CD14-positive monocyte (primary cell): ENCODE measurements around the gene ACOT11. TPM values are rescaled to one million over a fixed set of nuclear protein-coding genes. Genes with fewer than 3 reads are reported as not detected.

Experiments used
- DNase-seq, 3 donors: peaks; one replicate each; pipeline ENCODE4 v3.0.0-alpha.2; 2011 to 2022
- H2AFZ ChIP-seq: 2 replicates; pipeline ENCODE4 v1.6.0; 2012; ENCODE audit warnings: mild to moderate bottlenecking, low read depth, low read length, inconsistent platforms; ENCODE audit not compliant: insufficient read depth, poor library complexity, severe bottlenecking
- H3K27ac ChIP-seq, 2 donors: 1 replicate in 1 of 2; 2 replicates in 1 of 2; pipeline ENCODE4 v1.5.1; 2012 to 2013; ENCODE audit warnings: low read length in 2 of 2, control low read depth in 1 of 2, inconsistent platforms in 1 of 2, low read depth in 1 of 2, mild to moderate bottlenecking in 1 of 2
- H3K27me3 ChIP-seq, 2 donors: one replicate each; pipeline versions ENCODE4 v1.6.0 to v1.6.1; 2011 to 2013; ENCODE audit warnings: low read length in 2 of 2; ENCODE audit not compliant: control insufficient read depth in 2 of 2, insufficient read depth in 2 of 2
- H3K36me3 ChIP-seq, 2 donors: replicated peaks in 1 of 2; 1 replicate in 1 of 2; 2 replicates in 1 of 2; pipeline versions ENCODE4 v1.5.1 to v1.6.1; 2012 to 2013; ENCODE audit warnings: low read length in 2 of 2, control low read depth in 1 of 2, inconsistent platforms in 1 of 2, mild to moderate bottlenecking in 1 of 2; ENCODE audit not compliant: insufficient read depth in 2 of 2, control insufficient read depth in 1 of 2
- H3K4me1 ChIP-seq, 2 donors: 1 replicate in 1 of 2; 2 replicates in 1 of 2; pipeline versions ENCODE4 v1.5.1 to v1.6.1; 2012 to 2013; ENCODE audit warnings: low read length in 2 of 2, control low read depth in 1 of 2, inconsistent platforms in 1 of 2, mild to moderate bottlenecking in 1 of 2, moderate library complexity in 1 of 2; ENCODE audit not compliant: insufficient read depth in 2 of 2, control insufficient read depth in 1 of 2
- H3K4me2 ChIP-seq: replicated peaks from 2 replicates; pipeline ENCODE3; 2012; ENCODE audit warnings: low read length, moderate library complexity, mild to moderate bottlenecking; ENCODE audit not compliant: poor library complexity, severe bottlenecking; ENCODE audit errors: extremely low read depth
- H3K4me3 ChIP-seq, 3 experiments: fragments of 200-600 bp in 1 of 3; sonication (generic) in 1 of 3; replicated peaks in 1 of 3; 1 replicate in 2 of 3; 2 replicates in 1 of 3; pipeline ENCODE4 v1.5.1; 2011 to 2013; ENCODE audit warnings: low read length in 3 of 3, mild to moderate bottlenecking in 3 of 3, control low read depth in 2 of 3, low read depth in 2 of 3, inconsistent platforms in 1 of 3, moderate library complexity in 1 of 3
- H3K79me2 ChIP-seq: 2 replicates; pipeline ENCODE4 v1.6.0; 2012; ENCODE audit warnings: mild to moderate bottlenecking, control low read depth, inconsistent platforms, low read length, moderate library complexity; ENCODE audit not compliant: insufficient read depth
- H3K9ac ChIP-seq: 2 replicates; pipeline ENCODE4 v1.6.0; 2017; ENCODE audit warnings: low read length, mild to moderate bottlenecking; ENCODE audit not compliant: insufficient read depth, poor library complexity, severe bottlenecking
- H3K9me3 ChIP-seq, 2 donors: replicated peaks in 1 of 2; 1 replicate in 1 of 2; 2 replicates in 1 of 2; pipeline versions ENCODE4 v1.5.1 to v1.6.1; 2012 to 2013; ENCODE audit warnings: low read length in 2 of 2, control low read depth in 1 of 2; ENCODE audit not compliant: control insufficient read depth in 1 of 2, insufficient read depth in 1 of 2
- H4K20me1 ChIP-seq: 2 replicates; pipeline ENCODE4 v1.6.0; 2012; ENCODE audit warnings: mild to moderate bottlenecking, low read length, control low read depth, moderate library complexity; ENCODE audit not compliant: insufficient read depth
- H3K27ac Mint-ChIP-seq, 7 donors: one replicate each; pipeline ENCODE4 v1.8.0; 2020; ENCODE audit warnings: mild to moderate bottlenecking in 7 of 7, mixed read lengths in 7 of 7, moderate library complexity in 6 of 7, inconsistent platforms in 2 of 7
- H3K27me3 Mint-ChIP-seq, 3 donors: one replicate each; pipeline ENCODE4 v1.8.0; 2021 to 2022; ENCODE audit warnings: low read depth in 3 of 3, mild to moderate bottlenecking in 3 of 3, mixed read lengths in 3 of 3, moderate library complexity in 3 of 3, inconsistent platforms in 1 of 3
- H3K36me3 Mint-ChIP-seq, 2 donors: one replicate each; pipeline ENCODE4 v1.8.0; 2020; ENCODE audit warnings: mixed read lengths in 2 of 2, inconsistent platforms in 1 of 2, mild to moderate bottlenecking in 1 of 2
- H3K4me1 Mint-ChIP-seq: one replicate; pipeline ENCODE4 v1.8.0; 2020; ENCODE audit warnings: mild to moderate bottlenecking, mixed read lengths
- H3K4me3 Mint-ChIP-seq, 2 donors: one replicate each; pipeline ENCODE4 v1.8.0; 2020; ENCODE audit warnings: mild to moderate bottlenecking in 2 of 2, mixed read lengths in 2 of 2, moderate library complexity in 1 of 2
- H3K9me3 Mint-ChIP-seq, 7 donors: one replicate each; pipeline ENCODE4 v1.8.0; 2020 to 2022; ENCODE audit warnings: mixed read lengths in 7 of 7, mild to moderate bottlenecking in 6 of 7, moderate library complexity in 6 of 7, inconsistent platforms in 2 of 7
- CTCF ChIP-seq: fragments of 200-600 bp; IDR thresholded peaks from one replicate; pipeline ENCODE4 v1.8.0; 2022; ENCODE audit warnings: antibody characterized with exemption, mild to moderate bottlenecking
- WGBS: methylation state at CpG from one replicate; pipeline ENCODE4 v1.1.5; 2013; ENCODE audit warnings: missing lambda C conversion rate; ENCODE audit not compliant: insufficient coverage; 5-methylcytosine and 5-hydroxymethylcytosine counted together
- intact Hi-C, 2 donors: fragments of 100-400 bp; cut with micrococcal nuclease; formaldehyde crosslinking; loops; one replicate each; pipeline versions ENCODE4 v1.15.0 to v1.15.1; 2023
- polyA plus RNA-seq, 3 donors: library from polyadenylated mRNA; depleted of rRNA in 1 of 3; unstranded in 2 of 3; stranded (reverse) in 1 of 3; fragments of 300-500 nt in 2 of 3; fragments of >200 nt in 1 of 3; fragmentation: Illumina TruSeq in 2 of 3; gene quantifications; 1 replicate in 2 of 3; 2 replicates in 1 of 3; pipeline ENCODE4 v1.2.3, GENCODE V29; 2012 to 2021

Gene ACOT11
- polyA plus RNA-seq, 3 donors, result 0.18 to 2.1 (median 0.79) TPM

GRCh38 chr1:54593571-54594160 is 45.6 kb downstream of the ACOT11 start:
- Histone ChIP-seq H4K20me1 (no peaks in the 10 kb centered on the region), H3K27me3 (no peaks in the 10 kb centered on the region), H3K4me1 (no peaks in the 10 kb centered on the region), H3K4me2 (no peak overlapping the region), H3K79me2 (no peaks in the 10 kb centered on the region), H3K36me3 (no peaks in the 10 kb centered on the region), H3K9ac (no peak overlapping the region), H2AFZ (no peak overlapping the region), H3K9me3 (no peaks in the 10 kb centered on the region), H3K4me3 (no peak overlapping the region), H3K27ac (no peak overlapping the region)
- intact Hi-C loops, result no loop called here
- H3K36me3 Mint-ChIP-seq, result peaks cover 9 to 29% of the 10 kb centered on the region in 2 donors
- H3K27ac Mint-ChIP-seq, result peak overlapping the region in 1 of 7 donors; percentile 13
- H3K4me1 Mint-ChIP-seq, result no peaks in the 10 kb centered on the region
- DNase-seq, result no peak
- no peak for TF ChIP-seq CTCF
- peaks cover 0 to 1% (median 0%) of the 10 kb centered on the region in 3 donors for H3K27me3 Mint-ChIP-seq
- no peaks in the 10 kb centered on the region for H3K9me3 Mint-ChIP-seq
- H3K4me3 Mint-ChIP-seq, result no peak overlapping the region
- WGBS, result 92% methylated on average over 8 of the region's 10 CpGs

GRCh38 chr1:54594463-54594862 is 46.4 kb downstream of the ACOT11 start:
- Histone ChIP-seq H3K9ac (no peak overlapping the region), H3K79me2 (no peaks in the 10 kb centered on the region), H3K4me1 (no peaks in the 10 kb centered on the region), H3K4me3 (no peak overlapping the region), H3K27ac (no peak overlapping the region), H3K27me3 (no peaks in the 10 kb centered on the region), H4K20me1 (no peaks in the 10 kb centered on the region), H3K4me2 (no peak overlapping the region), H3K9me3 (no peaks in the 10 kb centered on the region), H2AFZ (no peak overlapping the region), H3K36me3 (no peaks in the 10 kb centered on the region)
- Mint-ChIP-seq H3K27ac (no peak overlapping the region), H3K27me3 (peaks cover 0 to 1% (median 0%) of the 10 kb centered on the region in 3 donors), H3K4me3 (no peak overlapping the region), H3K9me3 (no peaks in the 10 kb centered on the region), H3K4me1 (no peaks in the 10 kb centered on the region), H3K36me3 (peaks cover 12 to 33% of the 10 kb centered on the region in 2 donors)
- 86% methylated on average over 9 of the region's 16 CpGs for WGBS
- TF ChIP-seq CTCF, result no peak
- intact Hi-C loops, result no loop called here
- DNase-seq, result no peak
